HG03457 (cell line): ENCODE results near the gene ORAI2.
A peak's percentile ranks its signal among the peaks of the same experiment; 100 is the strongest.
"Not testable (repeated sequence)": the region's sequence is repeated elsewhere in the genome, so short reads cannot be mapped to it uniquely, and the experiment has no call there.

Experiments used
- ATAC-seq: cut with Tn5 transposase; IDR thresholded peaks from one replicate; pipeline ENCODE4 v1.9.1; 2021; ENCODE audit warnings: moderate number of reproducible peaks; ENCODE audit not compliant: unreplicated experiment

ORAI2 gene

GRCh38 chr7:102494473-102495149 is 61.2 kb downstream of the ORAI2 start:
- ATAC-seq: peak; percentile 48

GRCh38 chr7:102496861-102497260 is 63.5 kb downstream of the ORAI2 start:
- ATAC-seq: not testable (repeated sequence)

- ATAC-seq: not testable (repeated sequence)
Observed at GRCh38 chr7:102497308-102497707, 63.9 kb downstream of the ORAI2 start.

- not testable (repeated sequence) for ATAC-seq
Observed at GRCh38 chr7:102498321-102498720, 64.9 kb downstream of the ORAI2 start.

GRCh38 chr7:102503141-102503540 is 69.8 kb downstream of the ORAI2 start:
- not testable (repeated sequence) for ATAC-seq

GRCh38 chr7:102505298-102506185 is 72.2 kb downstream of the ORAI2 start:
- not testable (repeated sequence) for ATAC-seq
